Ishikawa (cell line): ENCODE data around the gene VAV3.

Experiments
- CEBPB ChIP-seq: IDR thresholded peaks from 2 replicates; pipeline ENCODE4 v1.6.1; 2012
- CREB1 ChIP-seq: IDR thresholded peaks from 2 replicates; pipeline ENCODE4 v1.6.1; 2012; ENCODE audit warnings: low read depth
- EGR1 ChIP-seq: IDR thresholded peaks from 2 replicates; pipeline ENCODE4 v1.6.1; 2012
- EP300 ChIP-seq: IDR thresholded peaks from 2 replicates; pipeline ENCODE4 v1.6.1; 2012; ENCODE audit warnings: borderline replicate concordance
- FOXM1 ChIP-seq: IDR thresholded peaks from 2 replicates; pipeline ENCODE4 v1.6.1; 2012; ENCODE audit warnings: low read depth, borderline replicate concordance
- MAX ChIP-seq: IDR thresholded peaks from 2 replicates; pipeline ENCODE4 v1.6.1; 2012
- NFIC ChIP-seq: IDR thresholded peaks from 2 replicates; pipeline ENCODE4 v1.6.1; 2012
- RAD21 ChIP-seq: IDR thresholded peaks from 2 replicates; pipeline ENCODE4 v1.6.1; 2012; ENCODE audit warnings: low read depth
- TAF1 ChIP-seq: IDR thresholded peaks from 2 replicates; pipeline ENCODE4 v1.6.1; 2012; ENCODE audit warnings: low read depth, mild to moderate bottlenecking
- TCF12 ChIP-seq: IDR thresholded peaks from 2 replicates; pipeline ENCODE4 v1.6.1; 2012; ENCODE audit warnings: low read depth
- TEAD4 ChIP-seq: IDR thresholded peaks from 2 replicates; pipeline ENCODE4 v1.6.1; 2012
- YY1 ChIP-seq: IDR thresholded peaks from 2 replicates; pipeline ENCODE4 v1.6.1; 2012; ENCODE audit warnings: low read depth
- ZBTB7A ChIP-seq: IDR thresholded peaks from 2 replicates; pipeline ENCODE4 v1.6.1; 2012; ENCODE audit warnings: low read depth
- TF ChIP-seq, protein P1 (sequence below): IDR thresholded peaks from 2 replicates; pipeline ENCODE4 v1.6.1; 2012; ENCODE audit warnings: low read depth, mild to moderate bottlenecking
- TF ChIP-seq, protein P2 (sequence below): IDR thresholded peaks from 2 replicates; pipeline ENCODE4 v1.6.1; 2012

The VAV3 gene

DNA sequence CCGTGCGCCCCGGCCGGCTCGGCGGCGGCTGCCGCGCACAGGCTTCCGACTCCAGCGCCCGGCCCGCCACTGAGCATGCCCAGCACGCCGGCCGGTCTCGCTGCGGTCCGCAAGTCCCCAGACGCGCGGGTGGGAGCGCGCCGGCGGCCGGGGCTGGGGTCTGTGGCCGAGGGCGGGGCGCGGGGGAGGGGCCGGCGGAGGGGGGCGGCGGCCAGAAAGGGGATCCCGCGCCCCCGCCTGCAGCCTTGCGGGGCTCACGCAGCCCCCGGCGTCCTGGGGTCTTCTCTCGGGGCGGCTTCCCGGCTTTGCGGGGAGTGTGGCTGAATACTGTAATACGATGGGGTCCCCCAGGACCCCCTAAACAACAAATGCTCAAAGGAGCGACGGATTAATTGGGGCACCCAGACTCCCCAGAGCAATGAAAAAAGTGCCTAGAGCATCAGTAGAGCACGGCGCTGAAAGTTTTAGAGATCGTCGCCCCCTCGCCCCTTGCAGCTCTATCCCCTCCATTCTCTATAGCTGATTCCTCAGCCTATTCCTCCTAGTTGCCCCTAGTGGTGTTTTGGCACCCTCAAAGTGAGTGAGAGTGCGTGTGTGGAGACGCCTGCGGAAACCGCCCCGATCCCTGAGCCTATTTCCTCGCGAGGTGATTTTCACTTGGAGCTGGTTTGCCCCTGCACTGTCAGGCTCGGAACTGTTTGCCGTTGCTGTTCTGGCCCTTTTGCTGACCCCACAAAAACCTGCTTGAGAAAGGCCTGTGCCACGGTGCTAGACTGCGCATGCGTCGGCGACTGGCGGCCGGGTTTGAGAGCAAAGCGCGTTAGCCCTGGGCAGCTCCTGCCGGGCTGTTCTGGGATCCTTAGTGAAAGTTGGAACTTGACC, at the start of gene VAV3:
Gene VAV3, minus strand, starts transcription at position 71 of the 882 bp plus-strand sequence. CDS start 311 bp downstream, outside the sequence.
- TF ChIP-seq TCF12 (no peak), CREB1 (no peak), ZBTB7A (no peak), TEAD4 (no peak), EGR1 (no peak), FOXM1 (no peak), EP300 (no peak), RAD21 (no peak), CEBPB (no peak), TAF1 (no peak), YY1 (no peak), NFIC (no peak), MAX (no peak)
- TF ChIP-seq, protein P1, sequence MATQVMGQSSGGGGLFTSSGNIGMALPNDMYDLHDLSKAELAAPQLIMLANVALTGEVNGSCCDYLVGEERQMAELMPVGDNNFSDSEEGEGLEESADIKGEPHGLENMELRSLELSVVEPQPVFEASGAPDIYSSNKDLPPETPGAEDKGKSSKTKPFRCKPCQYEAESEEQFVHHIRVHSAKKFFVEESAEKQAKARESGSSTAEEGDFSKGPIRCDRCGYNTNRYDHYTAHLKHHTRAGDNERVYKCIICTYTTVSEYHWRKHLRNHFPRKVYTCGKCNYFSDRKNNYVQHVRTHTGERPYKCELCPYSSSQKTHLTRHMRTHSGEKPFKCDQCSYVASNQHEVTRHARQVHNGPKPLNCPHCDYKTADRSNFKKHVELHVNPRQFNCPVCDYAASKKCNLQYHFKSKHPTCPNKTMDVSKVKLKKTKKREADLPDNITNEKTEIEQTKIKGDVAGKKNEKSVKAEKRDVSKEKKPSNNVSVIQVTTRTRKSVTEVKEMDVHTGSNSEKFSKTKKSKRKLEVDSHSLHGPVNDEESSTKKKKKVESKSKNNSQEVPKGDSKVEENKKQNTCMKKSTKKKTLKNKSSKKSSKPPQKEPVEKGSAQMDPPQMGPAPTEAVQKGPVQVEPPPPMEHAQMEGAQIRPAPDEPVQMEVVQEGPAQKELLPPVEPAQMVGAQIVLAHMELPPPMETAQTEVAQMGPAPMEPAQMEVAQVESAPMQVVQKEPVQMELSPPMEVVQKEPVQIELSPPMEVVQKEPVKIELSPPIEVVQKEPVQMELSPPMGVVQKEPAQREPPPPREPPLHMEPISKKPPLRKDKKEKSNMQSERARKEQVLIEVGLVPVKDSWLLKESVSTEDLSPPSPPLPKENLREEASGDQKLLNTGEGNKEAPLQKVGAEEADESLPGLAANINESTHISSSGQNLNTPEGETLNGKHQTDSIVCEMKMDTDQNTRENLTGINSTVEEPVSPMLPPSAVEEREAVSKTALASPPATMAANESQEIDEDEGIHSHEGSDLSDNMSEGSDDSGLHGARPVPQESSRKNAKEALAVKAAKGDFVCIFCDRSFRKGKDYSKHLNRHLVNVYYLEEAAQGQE = no peak
- TF ChIP-seq, protein P2, sequence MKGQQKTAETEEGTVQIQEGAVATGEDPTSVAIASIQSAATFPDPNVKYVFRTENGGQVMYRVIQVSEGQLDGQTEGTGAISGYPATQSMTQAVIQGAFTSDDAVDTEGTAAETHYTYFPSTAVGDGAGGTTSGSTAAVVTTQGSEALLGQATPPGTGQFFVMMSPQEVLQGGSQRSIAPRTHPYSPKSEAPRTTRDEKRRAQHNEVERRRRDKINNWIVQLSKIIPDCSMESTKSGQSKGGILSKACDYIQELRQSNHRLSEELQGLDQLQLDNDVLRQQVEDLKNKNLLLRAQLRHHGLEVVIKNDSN = no peak

DNA sequence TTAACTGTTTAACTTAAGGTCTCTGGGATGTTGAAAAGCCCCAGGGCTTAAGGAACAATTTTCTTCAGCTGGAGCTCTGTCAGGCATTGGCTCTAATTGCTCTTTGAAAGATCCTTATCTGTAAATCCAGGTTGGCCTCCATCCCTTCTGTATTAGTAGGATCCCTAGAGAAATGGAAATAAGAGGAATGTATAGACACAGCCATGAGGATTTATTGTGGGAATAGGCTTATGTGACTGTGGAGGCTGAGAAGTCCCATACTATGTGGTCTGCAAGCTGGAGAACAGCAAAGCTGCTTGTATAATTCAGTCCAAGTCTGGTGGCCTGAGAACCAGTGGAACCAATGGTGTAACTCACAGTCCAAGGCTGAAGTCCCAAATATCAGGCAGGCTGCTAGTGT, 47.6 kb upstream of the VAV3 start:
- no peak for TF ChIP-seq CREB1
- TF ChIP-seq EP300 = no peak
- no peak for TF ChIP-seq CEBPB
- TF ChIP-seq, protein P1 = no peak
- TF ChIP-seq NFIC = no peak
- TF ChIP-seq ZBTB7A = no peak
- TF ChIP-seq YY1 = no peak
- no peak for TF ChIP-seq TAF1
- TF ChIP-seq FOXM1 = no peak
- TF ChIP-seq EGR1 = no peak
- TF ChIP-seq, protein P2 = no peak
- TF ChIP-seq MAX = no peak
- no peak for TF ChIP-seq RAD21

- TF ChIP-seq TAF1 (no peak), YY1 (no peak), CREB1 (no peak), TCF12 (no peak)
- TF ChIP-seq, protein P2 = no peak
Observed at GRCh38 chr1:108011295-108011694, 46.3 kb upstream of the VAV3 start.

DNA sequence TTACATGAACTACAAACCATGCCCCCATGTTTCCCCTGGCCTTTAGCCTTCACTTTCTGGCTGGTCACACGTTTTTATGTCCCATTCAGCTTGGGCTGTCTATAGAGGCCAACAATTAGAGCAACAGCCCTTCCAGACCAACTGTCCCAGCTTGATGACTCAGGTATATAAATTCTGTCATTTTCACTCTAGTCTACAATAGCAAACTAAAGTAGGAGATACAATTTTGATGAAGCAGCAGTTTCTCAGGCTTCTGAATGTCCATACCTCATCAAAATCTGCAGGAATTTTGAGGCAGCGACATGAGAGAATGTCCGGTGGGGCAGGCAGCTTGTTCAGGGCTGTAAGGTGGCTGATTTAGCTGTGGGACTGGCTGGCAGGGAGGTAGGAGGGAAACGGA, 45.6 kb upstream of the VAV3 start:
- TF ChIP-seq FOXM1 = no peak
- no peak for TF ChIP-seq RAD21
- no peak for TF ChIP-seq MAX
- no peak for TF ChIP-seq EGR1
- no peak for TF ChIP-seq TCF12
- TF ChIP-seq ZBTB7A = no peak
- TF ChIP-seq, protein P2 = no peak
- TF ChIP-seq CEBPB = no peak
- TF ChIP-seq TEAD4 = no peak
- TF ChIP-seq, protein P1 = no peak
- TF ChIP-seq TAF1 = no peak
- TF ChIP-seq CREB1 = no peak
- TF ChIP-seq NFIC = no peak
- TF ChIP-seq YY1 = no peak
